GM21526 (cell line): ENCODE data around the gene INPP4B.

Source experiments
- ATAC-seq: cut with Tn5 transposase; IDR thresholded peaks from one replicate; pipeline ENCODE4 v1.9.1; 2021; ENCODE audit warnings: moderate library complexity; ENCODE audit not compliant: unreplicated experiment, low FRiP score

The INPP4B gene

GRCh38 chr4:142497606-142498005 is 348.5 kb downstream of the INPP4B start:
- no peak for ATAC-seq

- no peak for ATAC-seq
These were observed 352.6 kb downstream of the INPP4B start for GRCh38 chr4:142493255-142494110.

GRCh38 chr4:142485452-142485851 is 360.6 kb downstream of the INPP4B start:
- ATAC-seq: no peak

- no peak for ATAC-seq
These were observed 365.9 kb downstream of the INPP4B start for GRCh38 chr4:142480244-142480643.

- no peak for ATAC-seq
These were observed 370.4 kb downstream of the INPP4B start for GRCh38 chr4:142475663-142476062.

GRCh38 chr4:142474398-142475087 is 371.6 kb downstream of the INPP4B start:
- ATAC-seq: no peak

- no peak for ATAC-seq
These were observed 372.2 kb downstream of the INPP4B start for GRCh38 chr4:142473960-142474338.

GRCh38 chr4:142473218-142473959 is 372.7 kb downstream of the INPP4B start:
- no peak for ATAC-seq

GRCh38 chr4:142467088-142467487 is 379.0 kb downstream of the INPP4B start:
- no peak for ATAC-seq

GRCh38 chr4:142465526-142465925 is 380.6 kb downstream of the INPP4B start:
- ATAC-seq: no peak

- no peak for ATAC-seq
These were observed 382.9 kb downstream of the INPP4B start for GRCh38 chr4:142463206-142463605.

GRCh38 chr4:142452161-142452855 is 393.8 kb downstream of the INPP4B start:
- no peak for ATAC-seq

- ATAC-seq: no peak
These were observed 396.2 kb downstream of the INPP4B start for GRCh38 chr4:142449771-142450373.

GRCh38 chr4:142447009-142447408 is 399.1 kb downstream of the INPP4B start:
- no peak for ATAC-seq

- ATAC-seq: no peak
These were observed 402.6 kb downstream of the INPP4B start for GRCh38 chr4:142443469-142443868.

GRCh38 chr4:142440093-142440492 is 406.0 kb downstream of the INPP4B start:
- no peak for ATAC-seq

GRCh38 chr4:142435599-142436235 is 410.4 kb downstream of the INPP4B start:
- no peak for ATAC-seq

- ATAC-seq: no peak
These were observed 411.4 kb downstream of the INPP4B start for GRCh38 chr4:142434519-142435224.

GRCh38 chr4:142428715-142429114 is 417.4 kb downstream of the INPP4B start:
- no peak for ATAC-seq
